Motor neuron (in vitro differentiated cells): ENCODE measurements around the gene TLK2. TPM values are rescaled to one million over a fixed set of nuclear protein-coding genes. Genes with fewer than 3 reads are reported as not detected.
"Not testable (repeated sequence)": the region's sequence is repeated elsewhere in the genome, so short reads cannot be mapped to it uniquely, and the experiment has no call there.

Source experiments
- ATAC-seq, 8 experiments: fragments of 200-7000 bp; cut with Tn5 transposase; replicated peaks in 6 of 8; 2 replicates each; pipeline ENCODE4 v1.8.0; 2021; ENCODE audit warnings: mild to moderate bottlenecking in 8 of 8, moderate library complexity in 8 of 8
- H3K27ac ChIP-seq, 2 donors: fragments of 250-450 bp; sonication (Bioruptor Pico); 2 replicates each; pipeline ENCODE4 v1.9.0; 2021; ENCODE audit warnings: antibody characterized with exemption in 2 of 2, mild to moderate bottlenecking in 2 of 2, moderate library complexity in 1 of 2
- H3K4me1 ChIP-seq, 2 donors: fragments of 250-450 bp; sonication (Bioruptor Pico); replicated peaks in 1 of 2; 2 replicates each; pipeline ENCODE4 v1.6.1; 2021; ENCODE audit warnings: antibody characterized with exemption in 2 of 2, mild to moderate bottlenecking in 2 of 2, moderate library complexity in 1 of 2
- H3K4me3 ChIP-seq, 5 donors: fragments of 250-450 bp; sonication (Bioruptor Pico); 2 replicates each; pipeline ENCODE4 v1.9.0; 2021; ENCODE audit warnings: antibody characterized with exemption in 5 of 5, mild to moderate bottlenecking in 5 of 5, moderate library complexity in 4 of 5
- WGBS, 10 experiments: fragments of 450-650 bp; shearing (Covaris generic); methylation state at CpG; one replicate each; pipeline ENCODE4 v1.0.0; 2022; 5-methylcytosine and 5-hydroxymethylcytosine counted together
- in situ Hi-C, 9 experiments: fragments of 400-800 bp; cut with MboI; loops; one replicate each; pipeline ENCODE4 v1.15.0; 2021; ENCODE audit warnings: low sequenced_read_pairs in 9 of 9, low pct_unique_long_range_greater_than_20kb in 2 of 9; ENCODE audit not compliant: unreplicated experiment in 9 of 9
- total RNA-seq, 8 experiments: library from RNA; unstranded; fragments of 300-600 nt; gene quantifications; 2 replicates each; pipeline versions ENCODE4 v1.2.3 to v1.2.4, GENCODE V29; 2022

TLK2 gene
- total RNA-seq, result 10 to 100 TPM; 25.2 to 54.5 (median 49.5) TPM

- WGBS, 10 experiments, result no CpG with 5 or more reads among the region's 59 CpGs
- peak; percentile 62 to 88 (median 84) for ATAC-seq
- in situ Hi-C loops, result no loop called here
- Histone ChIP-seq H3K4me1 (peaks cover 6 to 15% of the 10 kb centered on the region in 2 donors), H3K4me3 (peak within 1 kb of the TSS; percentile 83 to 100 (median 100)), H3K27ac (peak within 1 kb of the TSS; percentile 95 to 98)
Measured at GRCh38 chr17:62478424-62478879, at the start of gene TLK2. Gene TLK2 (plus strand): TSS chr17:62478825. CDS start chr17:62481126, 2,301 bp downstream.

DNA sequence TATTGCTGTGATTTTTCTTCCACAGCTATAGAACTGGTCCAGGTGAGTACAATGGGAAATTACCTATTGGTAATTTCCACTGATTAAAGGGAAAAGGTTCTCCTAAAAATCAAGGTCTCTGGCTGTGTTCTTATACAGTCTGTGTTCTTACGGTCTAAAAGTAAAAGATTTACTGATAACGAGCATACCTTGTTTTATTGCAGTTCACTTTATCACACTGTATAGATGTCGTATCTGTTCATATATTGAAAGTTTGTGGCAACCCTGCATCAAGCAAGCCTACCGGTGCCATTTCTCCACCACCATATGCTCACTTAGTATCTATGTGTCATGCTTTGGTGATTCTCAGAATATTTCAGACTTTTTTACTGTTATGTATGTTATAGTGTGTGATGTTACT, 43.4 kb upstream of the TLK2 start:
- H3K27ac ChIP-seq, H3K4me3 ChIP-seq: not testable (repeated sequence)

DNA sequence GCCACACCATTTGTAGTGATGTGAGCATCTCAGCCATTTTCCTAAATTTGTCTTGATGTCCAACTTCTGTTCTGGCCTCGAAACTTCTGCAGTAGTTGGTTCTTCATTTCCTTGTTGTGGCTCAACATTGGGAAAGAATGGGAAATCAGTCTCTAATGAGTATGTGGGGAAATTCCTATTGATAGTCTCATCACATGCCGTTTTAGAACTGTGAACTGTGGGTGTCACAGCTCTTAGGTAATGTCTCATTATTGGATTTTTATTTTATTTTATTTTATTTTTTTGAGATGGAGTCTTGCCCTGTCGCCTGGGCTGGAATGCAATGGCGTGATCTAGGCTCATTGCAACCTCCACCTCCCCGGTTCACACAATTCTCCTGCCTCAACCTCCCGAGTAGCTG, 37.4 kb upstream of the TLK2 start:
- H3K4me1 ChIP-seq, H3K4me3 ChIP-seq, ATAC-seq, in situ Hi-C loops, H3K27ac ChIP-seq: not testable (repeated sequence)
- 90 to 100% (median 100%) methylated on average over 1 to 3 of the region's 6 CpGs; no CpG with 5 or more reads in 3 of the 10 experiments for WGBS, 10 experiments

More for the DNA sequence above, 43.4 kb upstream of the TLK2 start:
- in situ Hi-C loops, ATAC-seq, H3K4me1 ChIP-seq: not testable (repeated sequence)
- 100% methylated on average over 3 of the region's 4 CpGs; no CpG with 5 or more reads in 9 of the 10 experiments for WGBS, 10 experiments

DNA sequence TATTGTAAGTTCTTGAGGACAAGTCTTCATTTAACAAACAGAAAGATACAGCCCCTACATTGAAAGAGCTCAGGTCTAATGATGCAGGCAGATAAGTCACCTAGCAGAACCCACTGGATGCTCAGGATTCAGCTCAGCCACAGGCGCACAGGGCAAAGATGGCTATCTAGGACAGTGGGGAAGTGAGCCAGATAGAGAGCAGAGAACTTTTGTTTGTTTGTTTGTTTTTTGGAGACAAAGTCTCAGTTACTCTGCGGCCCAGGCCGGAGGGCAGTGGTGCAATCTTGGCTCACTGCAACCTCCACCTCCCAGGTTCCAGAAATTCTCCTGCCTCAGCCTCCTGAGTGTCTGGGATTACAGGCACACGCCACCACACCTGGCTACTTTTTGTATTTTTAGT, 34.6 kb upstream of the TLK2 start:
- Histone ChIP-seq H3K4me1 (no peaks in the 10 kb centered on the region), H3K4me3 (no peak overlapping the region), H3K27ac (no peak overlapping the region)
- in situ Hi-C loops, result no loop called here
- 90 to 100% (median 100%) methylated on average over 1 to 3 of the region's 4 CpGs; no CpG with 5 or more reads in 4 of the 10 experiments for WGBS, 10 experiments
- ATAC-seq, result no peak

DNA sequence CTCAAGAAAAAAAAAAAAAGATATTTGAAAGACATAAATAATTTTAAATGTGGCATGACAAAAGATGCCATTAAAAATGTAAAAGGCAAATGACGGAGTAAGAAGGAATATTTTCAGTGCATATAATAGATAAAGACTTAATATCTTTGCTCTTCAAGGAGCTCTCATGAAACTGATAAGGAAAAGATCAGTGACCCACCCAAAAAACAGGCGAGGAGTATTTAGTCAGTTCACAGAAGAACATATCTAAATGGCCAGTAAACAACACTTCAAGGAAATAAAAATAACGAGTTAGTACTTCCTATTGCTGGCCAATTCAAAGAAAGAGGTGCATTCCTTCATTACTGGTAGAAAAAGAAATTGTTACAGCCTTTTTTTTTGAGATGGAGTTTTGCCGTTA, 32.8 kb upstream of the TLK2 start:
- in situ Hi-C loops, H3K4me1 ChIP-seq, H3K4me3 ChIP-seq, ATAC-seq, H3K27ac ChIP-seq: not testable (repeated sequence)
- WGBS, 10 experiments, result 81 to 100% (median 100%) methylated on average over 2 to 4 of the region's 4 CpGs; no CpG with 5 or more reads in 1 of the 10 experiments

DNA sequence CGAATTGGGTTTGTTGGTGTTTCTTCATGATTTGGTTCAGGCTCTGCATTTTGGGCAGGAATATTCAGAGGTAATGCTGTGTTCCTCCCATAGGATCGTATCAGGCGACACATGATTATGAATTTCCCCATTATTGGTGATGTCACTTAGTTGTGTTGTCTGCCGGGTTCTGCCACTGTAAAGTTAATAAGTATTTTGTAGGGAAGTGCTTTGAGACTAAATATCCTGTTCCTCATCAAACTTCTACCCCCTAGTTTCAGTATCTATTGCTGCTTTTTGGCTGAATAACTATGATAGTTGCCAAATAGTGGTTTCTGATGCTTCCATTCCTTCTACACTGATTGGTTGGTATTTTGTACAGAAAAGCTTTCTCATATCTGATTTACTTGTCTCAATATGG, 26.4 kb upstream of the TLK2 start:
- H3K4me3 ChIP-seq, in situ Hi-C loops, H3K4me1 ChIP-seq, H3K27ac ChIP-seq, ATAC-seq: not testable (repeated sequence)
- WGBS, 10 experiments, result 65 to 100% (median 100%) methylated on average over 1 to 2 of the region's 4 CpGs; no CpG with 5 or more reads in 7 of the 10 experiments

DNA sequence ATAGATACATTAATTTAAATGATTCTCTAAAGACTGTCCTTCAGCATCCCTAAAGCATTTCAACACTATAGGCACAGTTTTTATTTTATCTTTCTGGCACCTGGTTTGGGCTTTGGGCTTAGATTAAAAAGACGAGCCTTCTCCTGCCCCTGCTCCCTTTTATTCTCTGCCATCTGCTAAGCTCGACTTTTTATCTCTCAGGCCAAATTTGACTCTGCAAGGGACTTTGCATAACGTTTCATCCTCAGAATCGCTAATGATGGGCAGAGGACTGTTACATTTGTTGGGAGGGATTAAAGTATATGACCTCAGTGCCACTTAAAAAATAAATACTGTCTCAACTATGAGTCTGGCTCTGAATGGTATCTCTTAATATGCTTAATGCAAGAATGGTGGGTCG, 25.6 kb upstream of the TLK2 start:
- H3K4me1 ChIP-seq, H3K27ac ChIP-seq, in situ Hi-C loops, ATAC-seq, H3K4me3 ChIP-seq: not testable (repeated sequence)
- WGBS, 10 experiments, result 56 to 95% (median 60%) methylated on average over 3 to 4 of the region's 5 CpGs; no CpG with 5 or more reads in 7 of the 10 experiments

GRCh38 chr17:62453656-62454055, 25.0 kb upstream of the TLK2 start:
- H3K27ac ChIP-seq, ATAC-seq, H3K4me3 ChIP-seq, H3K4me1 ChIP-seq, in situ Hi-C loops: not testable (repeated sequence)
- 67 to 100% (median 86%) methylated on average over 1 to 2 of the region's 4 CpGs; no CpG with 5 or more reads in 3 of the 10 experiments for WGBS, 10 experiments

GRCh38 chr17:62454111-62454510, 24.5 kb upstream of the TLK2 start:
- H3K4me1 ChIP-seq, H3K27ac ChIP-seq, H3K4me3 ChIP-seq, in situ Hi-C loops, ATAC-seq: not testable (repeated sequence)
- 75 to 100% (median 93%) methylated on average over 1 to 3 of the region's 3 CpGs; no CpG with 5 or more reads in 7 of the 10 experiments for WGBS, 10 experiments

- H3K4me3 ChIP-seq, result no peak overlapping the region
- no peak overlapping the region for H3K27ac ChIP-seq
- H3K4me1 ChIP-seq, result no peaks in the 10 kb centered on the region
- 50 to 100% (median 75%) methylated on average over 1 to 4 of the region's 7 CpGs; no CpG with 5 or more reads in 3 of the 10 experiments for WGBS, 10 experiments
- in situ Hi-C loops, result no loop called here
- no peak for ATAC-seq
Measured at GRCh38 chr17:62456016-62456415, 22.6 kb upstream of the TLK2 start.

DNA sequence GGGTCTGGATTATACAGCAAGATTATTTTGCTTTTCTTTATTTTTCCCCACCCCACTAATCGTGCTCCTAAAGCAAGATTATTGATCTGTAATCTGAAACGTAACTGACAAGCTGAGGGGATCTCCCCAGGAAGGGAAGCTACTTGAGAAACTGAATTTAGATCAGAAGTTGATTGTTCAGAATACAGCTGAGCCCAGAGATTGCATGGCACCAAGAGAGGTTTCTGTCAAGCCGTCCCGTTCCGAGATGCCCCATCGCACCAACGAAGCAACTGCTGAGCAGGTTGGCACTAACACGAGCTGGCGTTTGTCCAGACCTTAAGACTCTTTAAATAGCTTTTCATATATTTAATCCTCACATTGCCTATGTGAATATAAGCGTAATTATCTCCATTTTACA, 20.1 kb upstream of the TLK2 start:
- H3K4me1 ChIP-seq, H3K27ac ChIP-seq, in situ Hi-C loops, ATAC-seq, H3K4me3 ChIP-seq: not testable (repeated sequence)
- 74 to 100% (median 88%) methylated on average over 2 to 9 of the region's 10 CpGs; no CpG with 5 or more reads in 3 of the 10 experiments for WGBS, 10 experiments

DNA sequence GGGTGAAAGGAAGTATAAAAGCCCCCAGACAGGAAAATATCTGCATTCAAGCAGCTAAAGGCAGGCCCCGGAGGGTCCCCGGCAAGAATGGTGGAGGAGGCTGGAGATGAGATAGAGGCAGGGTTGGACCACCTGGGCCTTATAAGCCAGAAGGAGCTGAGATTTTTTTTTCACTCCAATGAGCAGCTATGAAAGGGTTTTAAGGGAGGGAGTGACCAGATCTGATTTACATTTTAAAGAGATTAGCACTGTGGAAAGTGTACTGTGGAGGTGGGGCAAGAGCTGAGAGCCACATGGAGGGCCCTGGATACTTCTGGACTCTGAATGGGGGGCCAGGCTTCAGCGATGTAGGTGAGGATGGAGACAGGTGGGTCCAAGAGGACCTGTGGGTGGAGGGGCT, 14.2 kb upstream of the TLK2 start:
- peak in 6 of 8 experiments; percentile 33 to 69 (median 54) for ATAC-seq
- H3K27ac ChIP-seq, in situ Hi-C loops, H3K4me1 ChIP-seq, H3K4me3 ChIP-seq: not testable (repeated sequence)
- 40 to 100% methylated on average over 1 of the region's 3 CpGs; no CpG with 5 or more reads in 8 of the 10 experiments for WGBS, 10 experiments

DNA sequence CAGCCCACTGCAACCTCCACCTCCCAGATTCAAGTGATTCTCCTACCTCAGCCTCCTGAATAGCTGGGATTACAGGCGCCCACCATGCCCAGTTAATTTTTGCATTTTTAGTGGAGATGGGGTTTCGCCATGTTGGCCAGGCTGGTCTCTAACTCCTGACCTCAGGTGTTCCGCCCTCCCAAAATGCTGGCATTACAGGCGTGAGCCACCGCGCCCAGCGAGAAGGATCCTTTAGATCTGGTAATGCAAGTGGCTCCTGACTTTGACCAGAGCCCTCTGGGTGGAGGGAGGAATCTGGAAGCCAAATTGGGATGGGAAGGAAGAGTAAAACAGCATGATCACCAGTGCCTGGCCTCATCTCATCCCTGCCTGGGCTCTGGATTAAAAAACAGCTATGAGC, 13.4 kb upstream of the TLK2 start:
- H3K27ac ChIP-seq, H3K4me1 ChIP-seq, ATAC-seq, in situ Hi-C loops, H3K4me3 ChIP-seq: not testable (repeated sequence)
- 96 to 100% (median 100%) methylated on average over 1 to 4 of the region's 7 CpGs; no CpG with 5 or more reads in 7 of the 10 experiments for WGBS, 10 experiments
